ENCODE data around the gene PSMC6. TPM values are rescaled to one million over a fixed set of nuclear protein-coding genes. Genes with fewer than 3 reads are reported as not detected.

PSMC6 gene
- total RNA-seq, 4 donors from 2014 or later: 69.3 to 79.7 (median 75.9) TPM

DNA sequence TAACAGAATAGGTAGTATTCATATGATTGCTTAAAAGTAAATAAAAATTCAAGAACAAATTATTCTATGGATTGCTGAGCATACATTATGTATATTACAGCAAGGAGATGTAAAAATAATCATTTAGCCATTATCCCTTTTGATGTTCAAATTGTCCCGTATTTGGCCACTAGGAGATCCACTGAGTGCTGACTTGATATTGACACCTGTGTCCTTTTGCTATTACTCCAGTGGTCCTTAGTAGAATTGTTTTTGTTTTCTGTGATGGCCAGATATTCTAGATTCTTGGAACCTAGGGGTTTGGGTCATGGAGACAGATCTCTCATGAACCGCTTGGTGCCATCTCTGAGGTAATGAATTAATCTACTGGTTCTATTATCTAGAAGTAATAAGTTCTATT lies 28.4 kb upstream of the PSMC6 start:
- TF ChIP-seq CTCF (IDR thresholded peaks at IDR 0.05): no peak
- TF ChIP-seq POLR2A (IDR thresholded peaks at IDR 0.05): no peak
- WGBS, 2 donors: 99 to 100% methylated on average over 2 of the region's 2 CpGs
- H3K4me3 ChIP-seq (ENCODE audit: low read depth, poor library complexity, severe bottlenecking): no peak overlapping the region
- intact Hi-C loops (cut with DNase I; ENCODE audit: low total_unique reads): no loop called here
- DNase-seq (ENCODE audit: low spot score in 2 of 2): no peak

DNA sequence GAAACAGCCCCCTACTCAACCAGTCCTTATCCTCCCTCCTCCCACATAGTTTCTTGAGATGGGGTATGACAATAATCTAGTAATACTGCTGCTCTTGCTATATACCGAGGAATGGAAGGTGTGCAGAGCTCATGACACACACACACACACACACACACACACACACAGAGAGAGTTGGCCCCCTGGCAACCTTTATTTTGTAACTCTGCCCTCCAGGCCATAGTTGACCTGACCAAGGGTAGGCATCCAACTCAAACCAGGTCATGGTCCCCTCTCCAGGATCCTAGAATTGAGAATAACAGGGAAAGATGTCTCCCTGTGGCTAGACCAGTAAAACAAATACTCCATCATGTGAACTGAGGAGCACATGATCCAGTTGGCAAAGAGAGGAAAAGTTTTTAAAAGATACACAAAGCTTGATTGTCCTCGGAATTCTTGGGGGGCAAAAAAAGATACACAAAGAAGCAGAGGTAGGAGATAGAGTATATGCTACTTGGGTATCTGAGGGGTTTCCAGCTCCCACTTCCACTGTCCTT lies 22.9 kb upstream of the PSMC6 start:
- intact Hi-C loops (cut with DNase I; ENCODE audit: low total_unique reads): no loop called here
- H3K4me3 ChIP-seq (ENCODE audit: low read depth, poor library complexity, severe bottlenecking): no peak overlapping the region
- TF ChIP-seq POLR2A (IDR thresholded peaks at IDR 0.05): no peak
- no peak for TF ChIP-seq CTCF (IDR thresholded peaks at IDR 0.05)
- DNase-seq (ENCODE audit: low spot score in 2 of 2): no peak
- 90 to 91% methylated on average over 2 of the region's 2 CpGs for WGBS, 2 donors

- no peak for DNase-seq (ENCODE audit: low spot score in 2 of 2)
- no peak overlapping the region for H3K4me3 ChIP-seq (ENCODE audit: low read depth, poor library complexity, severe bottlenecking)
- intact Hi-C loops (cut with DNase I; ENCODE audit: low total_unique reads): no loop called here
- 91 to 100% methylated on average over 1 of the region's 1 CpG for WGBS, 2 donors
- TF ChIP-seq POLR2A (IDR thresholded peaks at IDR 0.05): no peak
- no peak for TF ChIP-seq CTCF (IDR thresholded peaks at IDR 0.05)
These were observed 20.8 kb upstream of the PSMC6 start for GRCh38 chr14:52686176-52686575.

DNA sequence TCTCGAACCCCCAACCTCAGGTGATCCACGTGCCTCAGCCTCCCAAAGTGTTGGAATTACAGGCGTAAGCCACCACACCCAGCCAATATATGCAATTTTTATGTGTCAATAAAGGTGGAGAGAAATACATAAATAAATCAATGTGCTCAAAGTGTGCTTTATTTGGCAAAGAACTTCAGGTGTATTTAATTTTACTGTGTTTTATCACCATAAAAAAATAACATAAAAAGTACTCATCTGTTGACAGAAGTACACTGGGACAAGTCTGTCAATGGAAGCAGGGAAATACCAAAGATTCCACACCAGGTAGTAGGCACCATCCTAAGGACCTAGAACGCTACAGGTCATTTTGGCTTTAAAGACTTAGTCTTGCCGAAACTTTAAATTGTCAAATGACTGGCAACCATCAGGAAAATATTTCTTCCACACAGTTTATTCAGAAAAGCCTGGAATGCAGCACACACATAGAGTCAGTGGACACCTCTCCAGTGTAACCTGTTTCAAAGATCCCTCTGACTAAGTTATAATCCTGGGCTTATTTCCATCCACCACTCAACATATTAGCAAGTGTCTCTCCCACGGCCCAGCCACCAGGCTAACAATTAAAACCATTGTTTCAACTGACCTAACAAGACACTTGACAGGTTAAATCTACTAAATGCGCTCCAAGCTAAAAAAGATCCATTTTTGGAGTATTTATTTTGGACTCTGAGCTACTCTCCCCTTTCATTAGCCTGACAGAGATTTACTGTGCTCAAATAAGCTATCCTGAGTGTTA lies 15.8 kb upstream of the PSMC6 start:
- TF ChIP-seq POLR2A (IDR thresholded peaks at IDR 0.05) (no peak), CTCF (IDR thresholded peaks at IDR 0.05) (no peak)
- no peak overlapping the region for H3K4me3 ChIP-seq (ENCODE audit: low read depth, poor library complexity, severe bottlenecking)
- intact Hi-C loops (cut with DNase I; ENCODE audit: low total_unique reads): no loop called here
- no peak for DNase-seq (ENCODE audit: low spot score in 2 of 2)
- WGBS, 2 donors: 84 to 87% methylated on average over 7 of the region's 7 CpGs

GRCh38 chr14:52692248-52692962 lies 14.6 kb upstream of the PSMC6 start:
- WGBS, 2 donors: 49 to 50% methylated on average over 5 of the region's 5 CpGs
- no peak for DNase-seq (ENCODE audit: low spot score in 2 of 2)
- intact Hi-C loops (cut with DNase I; ENCODE audit: low total_unique reads): no loop called here
- TF ChIP-seq POLR2A (IDR thresholded peaks at IDR 0.05) (no peak), CTCF (IDR thresholded peaks at IDR 0.05) (no peak)
- no peak overlapping the region for H3K4me3 ChIP-seq (ENCODE audit: low read depth, poor library complexity, severe bottlenecking)
